ENCODE results near the gene SIPA1L3. TPM values are rescaled to one million over a fixed set of nuclear protein-coding genes. Genes with fewer than 3 reads are reported as not detected.

Gene SIPA1L3
- total RNA-seq, 1 donor from 2014 or later = 16.1 TPM

DNA sequence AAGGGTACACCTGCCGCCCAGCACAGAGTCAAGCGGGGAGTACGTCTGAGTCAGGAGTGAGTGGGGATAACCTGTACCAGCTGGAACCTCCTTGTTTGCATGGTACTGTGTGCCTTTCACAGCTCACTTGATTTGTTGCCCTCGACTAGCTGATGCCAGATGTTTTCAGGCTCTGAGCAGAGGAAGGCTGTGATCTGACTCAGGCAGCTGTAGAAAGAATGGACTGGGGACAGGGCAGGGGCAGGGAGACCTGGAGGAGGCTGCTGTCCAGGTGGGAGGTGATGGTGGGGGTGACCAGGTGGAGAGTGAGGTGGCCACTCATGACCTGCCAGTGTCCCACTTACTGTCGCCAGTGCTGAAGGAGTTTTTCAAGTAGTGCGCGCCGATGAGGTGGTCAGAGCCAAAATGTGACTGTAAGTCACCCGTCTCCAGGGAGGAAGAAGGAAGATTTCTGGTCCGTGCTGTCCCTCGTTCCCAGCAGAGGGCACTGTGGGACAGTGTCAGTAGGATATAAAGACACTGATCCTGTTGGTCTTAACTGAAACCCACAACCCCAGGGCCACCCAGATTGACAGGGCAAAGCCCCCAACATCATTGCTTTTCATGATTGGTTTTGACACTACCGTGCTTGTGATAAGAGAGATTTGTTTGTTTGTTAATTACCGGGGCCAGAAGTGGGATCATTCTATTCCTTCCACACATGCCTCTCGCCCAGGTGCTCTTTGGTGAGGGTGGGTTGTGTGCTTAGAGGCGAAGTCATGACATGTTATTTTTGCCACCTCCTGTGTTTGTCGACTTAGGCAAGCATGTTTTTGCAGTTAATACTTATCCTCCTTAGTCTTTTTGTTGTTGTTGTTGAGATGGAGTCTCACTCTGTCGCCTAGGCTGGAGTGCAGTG is 188.7 kb downstream of the SIPA1L3 start:
- DNase-seq (ENCODE audit: low spot score) = no peak

- no peak for DNase-seq (ENCODE audit: low spot score)
Observed at GRCh38 chr19:38099966-38100365, 193.0 kb downstream of the SIPA1L3 start.

- DNase-seq (ENCODE audit: low spot score) = no peak
Observed at GRCh38 chr19:38100589-38100988, 193.6 kb downstream of the SIPA1L3 start.

DNA sequence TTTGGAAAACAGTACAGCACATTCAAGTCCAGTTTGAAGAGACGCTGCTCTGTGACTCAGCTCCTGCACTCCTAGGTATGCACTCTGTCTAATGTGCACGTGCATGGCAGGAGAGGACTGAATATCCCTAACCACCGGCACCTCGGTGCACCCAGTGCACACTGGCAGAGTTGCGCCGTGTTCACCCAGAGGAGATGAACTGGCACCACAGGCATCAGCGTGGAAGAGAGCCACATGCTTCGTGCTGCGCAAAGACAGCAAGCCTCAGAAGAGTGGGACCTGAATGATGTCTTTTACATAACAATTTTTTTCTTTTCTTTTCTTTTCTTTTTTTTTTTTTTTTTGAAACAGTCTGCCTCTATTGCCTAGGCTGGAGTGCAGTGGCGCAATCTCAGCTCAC is 194.7 kb downstream of the SIPA1L3 start:
- no peak for DNase-seq (ENCODE audit: low spot score)

GRCh38 chr19:38105574-38105973 is 198.6 kb downstream of the SIPA1L3 start:
- DNase-seq (ENCODE audit: low spot score) = no peak

GRCh38 chr19:38107129-38107528 is 200.1 kb downstream of the SIPA1L3 start:
- no peak for DNase-seq (ENCODE audit: low spot score)

DNA sequence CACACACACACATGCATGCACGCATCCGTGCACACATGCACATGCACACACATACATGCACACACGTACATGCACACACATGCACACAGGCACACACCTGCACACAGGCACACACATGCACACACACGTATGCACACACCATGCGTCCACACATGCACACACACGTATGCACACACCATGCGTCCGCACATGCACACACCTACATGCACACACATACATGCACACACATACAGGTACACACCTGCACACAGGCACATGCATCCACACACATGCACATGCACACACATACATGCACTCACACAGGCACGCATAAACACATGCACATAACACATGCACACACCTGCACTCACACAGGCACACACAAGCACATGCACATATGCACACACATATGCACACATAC is 204.9 kb downstream of the SIPA1L3 start:
- no peak for DNase-seq (ENCODE audit: low spot score)

DNA sequence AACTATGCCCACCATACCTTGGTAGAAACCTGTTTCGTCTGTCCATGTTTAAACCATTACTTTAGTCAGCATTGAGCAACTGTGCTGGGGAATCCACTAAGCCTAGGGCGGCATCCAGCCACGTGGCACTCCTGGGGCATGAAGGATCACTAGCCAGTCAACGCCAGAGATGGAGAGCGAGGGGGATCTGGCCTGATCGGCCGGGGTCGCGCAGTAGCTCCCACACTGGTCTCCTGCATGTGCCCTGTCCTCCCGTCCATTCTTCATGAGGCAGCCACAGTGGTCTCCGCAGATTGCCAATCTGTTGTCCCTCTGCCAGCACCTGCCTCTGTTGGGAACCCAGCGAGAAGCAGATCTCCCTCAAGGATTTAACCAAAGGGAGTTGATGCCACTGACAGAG is 207.6 kb downstream of the SIPA1L3 start:
- DNase-seq (ENCODE audit: low spot score) = no peak

GRCh38 chr19:38115271-38115802 is 208.3 kb downstream of the SIPA1L3 start:
- no peak for DNase-seq (ENCODE audit: low spot score)

- no peak for DNase-seq (ENCODE audit: low spot score)
Observed at GRCh38 chr19:38118176-38118575, 211.2 kb downstream of the SIPA1L3 start.

- no peak for DNase-seq (ENCODE audit: low spot score)
Observed at GRCh38 chr19:38120471-38121025, 213.5 kb downstream of the SIPA1L3 start.

DNA sequence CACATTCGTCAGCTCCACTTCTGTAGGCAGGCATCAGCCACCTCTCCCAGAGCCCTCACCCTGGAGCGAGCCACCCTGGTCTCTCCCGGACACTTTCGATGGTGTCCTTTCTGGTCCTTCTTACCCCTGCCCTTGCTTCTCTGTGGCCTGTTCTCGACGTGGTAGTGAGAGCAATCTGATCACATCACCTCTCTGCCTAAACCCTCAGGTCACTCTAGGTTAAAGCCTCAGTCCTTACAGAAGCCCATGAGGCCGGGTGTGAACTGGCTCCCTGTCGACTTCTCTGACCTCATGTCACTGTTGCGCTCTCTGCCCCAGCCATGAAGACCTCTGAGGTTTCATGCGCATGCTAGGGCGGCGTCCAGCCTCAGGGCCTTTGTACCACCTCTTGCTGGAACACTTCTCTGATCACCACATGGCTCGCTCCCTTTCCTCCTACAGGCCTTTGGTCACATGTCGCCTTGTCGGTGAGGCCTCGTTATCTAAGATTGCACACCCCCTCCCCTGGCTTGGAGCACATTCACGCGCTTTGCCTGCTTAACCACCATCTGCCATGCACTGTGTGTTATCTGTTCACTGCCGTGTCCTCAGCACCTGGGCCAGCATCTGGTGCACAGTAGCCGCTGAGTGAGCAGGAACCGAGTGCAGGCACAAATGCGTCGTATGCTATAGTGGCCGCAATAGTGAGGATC is 215.5 kb downstream of the SIPA1L3 start:
- no peak for DNase-seq (ENCODE audit: low spot score)

GRCh38 chr19:38125238-38125637 is 218.2 kb downstream of the SIPA1L3 start:
- DNase-seq (ENCODE audit: low spot score) = no peak

DNA sequence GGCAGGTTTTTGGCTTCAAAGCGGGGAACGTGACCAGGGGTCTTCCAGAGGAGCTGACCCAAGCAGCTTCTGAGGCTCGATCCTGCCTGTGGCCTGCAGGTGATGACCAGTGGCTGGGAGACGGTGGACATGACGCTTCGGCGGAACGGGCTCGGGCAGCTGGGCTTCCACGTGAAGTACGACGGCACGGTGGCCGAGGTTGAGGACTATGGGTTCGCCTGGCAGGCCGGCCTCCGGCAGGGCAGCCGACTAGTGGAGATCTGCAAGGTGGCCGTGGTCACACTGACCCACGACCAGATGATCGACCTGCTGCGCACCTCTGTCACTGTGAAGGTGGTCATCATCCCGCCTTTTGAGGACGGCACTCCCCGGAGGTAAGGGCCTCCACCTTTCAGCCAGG is 223.4 kb downstream of the SIPA1L3 start:
- DNase-seq (ENCODE audit: low spot score) = no peak

DNA sequence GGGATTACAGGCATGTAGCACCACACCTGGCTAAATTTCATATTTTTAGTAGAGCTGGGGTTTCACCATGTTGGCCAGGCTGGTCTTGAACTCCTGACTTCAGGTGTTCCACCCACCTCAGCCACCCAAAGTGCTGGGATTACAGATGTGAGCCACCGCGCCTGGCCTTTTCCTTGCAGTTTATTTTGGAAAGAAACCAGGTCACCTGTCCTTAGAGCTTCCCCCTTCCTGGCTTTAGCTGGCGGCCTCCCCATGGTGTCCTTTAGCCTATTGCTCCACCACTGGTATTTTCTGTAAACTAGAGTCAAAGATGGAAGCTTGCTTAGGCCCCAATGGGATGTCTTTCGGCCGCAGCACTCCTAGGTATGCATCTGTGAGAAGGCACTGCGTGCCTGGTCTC is 225.8 kb downstream of the SIPA1L3 start:
- DNase-seq (ENCODE audit: low spot score) = no peak

DNA sequence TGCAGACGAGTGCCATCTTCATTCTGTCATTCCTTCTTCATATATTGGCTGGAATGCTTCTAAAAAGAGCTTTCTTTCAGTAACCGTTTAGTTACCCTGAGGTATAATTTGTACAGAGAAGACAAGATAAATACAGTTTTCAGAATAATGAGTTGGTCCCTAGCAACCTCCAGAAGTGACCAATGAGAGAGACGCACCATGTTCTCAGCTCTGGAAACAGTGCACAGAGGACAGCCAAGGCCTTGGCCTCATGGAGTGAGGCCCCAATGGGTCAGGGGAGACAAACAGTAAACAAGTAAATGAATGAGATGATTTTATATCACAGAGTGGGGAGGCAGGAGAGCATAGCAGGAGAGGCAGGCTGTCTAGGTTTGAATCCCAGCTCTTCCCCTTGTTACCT is 226.3 kb downstream of the SIPA1L3 start:
- no peak for DNase-seq (ENCODE audit: low spot score)

- DNase-seq (ENCODE audit: low spot score) = no peak
Observed at GRCh38 chr19:38134540-38135149, 227.6 kb downstream of the SIPA1L3 start.

DNA sequence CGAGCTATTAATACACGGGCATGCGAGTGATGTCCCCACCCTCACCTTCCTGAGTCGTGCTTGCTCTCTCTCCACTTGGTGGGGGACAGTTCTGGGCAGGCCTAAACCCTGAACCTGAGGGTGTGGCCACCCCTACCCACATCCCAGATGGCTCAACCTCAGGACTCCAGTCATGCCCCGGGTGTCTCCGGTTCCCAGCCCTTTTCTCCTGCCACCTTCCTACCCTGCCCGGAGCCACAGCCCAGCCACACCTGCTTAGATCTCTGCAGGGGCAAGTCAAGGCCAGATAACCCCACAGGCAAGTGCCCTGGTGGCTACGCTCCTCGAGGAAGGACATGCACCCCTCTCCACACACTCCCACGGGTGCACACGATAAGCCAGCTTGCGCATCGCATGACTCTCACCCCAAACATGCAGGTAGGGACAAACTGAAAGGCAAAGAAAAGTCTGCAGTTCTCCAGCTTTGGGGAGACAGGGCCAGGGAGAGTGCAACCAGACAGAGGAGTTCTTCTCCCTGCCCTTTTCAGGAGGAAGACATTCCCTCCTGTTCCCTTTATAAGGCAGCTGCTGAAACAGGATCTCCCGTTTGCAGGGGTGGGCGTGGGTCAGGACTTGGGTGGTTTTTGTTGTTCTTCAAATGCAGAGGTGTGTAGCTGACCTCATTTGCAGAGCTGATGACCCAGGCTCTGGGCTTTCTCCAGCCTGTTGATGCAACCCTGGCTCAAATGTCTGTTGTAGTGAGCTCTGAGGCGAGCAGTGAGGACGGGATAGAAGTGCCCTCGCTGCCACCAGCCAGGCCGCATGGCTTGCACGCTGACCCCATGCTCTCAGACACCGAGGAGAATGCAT is 228.4 kb downstream of the SIPA1L3 start:
- no peak for DNase-seq (ENCODE audit: low spot score)

GRCh38 chr19:38139122-38139521 is 232.1 kb downstream of the SIPA1L3 start:
- DNase-seq (ENCODE audit: low spot score) = no peak

- DNase-seq (ENCODE audit: low spot score) = no peak
Observed at GRCh38 chr19:38141108-38141507, 234.1 kb downstream of the SIPA1L3 start.

All from mesenteric fat pad (tissue), 1 donor.